ENCODE data around the gene RFX4. TPM values are rescaled to one million over a fixed set of nuclear protein-coding genes. Genes with fewer than 3 reads are reported as not detected.

RFX4 gene
- total and polyA plus RNA-seq, 2 donors (not counting 3 experiments of a cell fraction or from before 2014, with no cell fraction given): not detected

DNA sequence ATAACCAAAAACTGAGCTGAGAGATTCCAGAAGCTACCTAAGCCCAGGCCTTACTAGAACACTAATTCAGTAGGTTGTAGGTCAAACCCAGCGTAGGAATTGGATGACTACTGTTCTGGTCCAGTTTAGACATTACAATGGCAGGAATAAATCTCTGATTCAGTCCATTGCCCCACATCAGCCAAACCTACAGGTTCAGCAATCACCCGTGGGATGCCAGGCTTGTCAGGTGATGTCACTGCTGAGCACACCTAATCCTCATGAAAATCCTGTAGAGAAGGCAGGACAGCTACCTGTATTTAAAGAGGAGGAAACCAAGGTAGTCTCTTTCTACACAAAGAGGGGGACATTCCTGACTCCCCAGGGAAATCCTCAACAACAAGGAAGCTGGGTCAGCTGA is 63.7 kb downstream of the RFX4 start:
- no peak overlapping the region for H3K4me2 ChIP-seq (ENCODE audit: insufficient read depth, low read length)
- no peak overlapping the region for H3K4me3 ChIP-seq (replicated peaks in 1 of 3; ENCODE audit: insufficient read depth in 1 of 3, low read depth in 1 of 3, low read length in 3 of 3)
- H3K36me3 ChIP-seq (ENCODE audit: control insufficient read depth in 2 of 2, extremely low read depth in 1 of 2, insufficient read depth in 2 of 2, low read length in 2 of 2): no peaks in the 10 kb centered on the region
- H3K9me3 ChIP-seq (replicated peaks; ENCODE audit: control insufficient read depth, insufficient read depth, low read length): no peaks in the 10 kb centered on the region
- POLR2A ChIA-PET: no interaction called here
- no peaks in the 10 kb centered on the region for H3K27me3 ChIP-seq (ENCODE audit: control insufficient read depth in 2 of 2, insufficient read depth in 2 of 2, low read length in 2 of 2)
- BruUV-seq (replicated peaks): no TSS peak
- dilution Hi-C loops (cut with MboI; ENCODE audit: extremely low pct_ligation_motif_present, low sequenced_read_pairs): no loop called here
- CTCF ChIA-PET: interaction anchor here (0.6 to 1.2 kb wide), 2 partner anchors 12 to 310 kb away, joined by 4 read pairs; no protein-coding TSS in a partner anchor
- no peak overlapping the region for H2AFZ ChIP-seq (ENCODE audit: low read depth, low read length)
- no peaks in the 10 kb centered on the region for H3K9me1 ChIP-seq (replicated peaks; ENCODE audit: control insufficient read depth, extremely low read depth, insufficient read depth, low read length)
- intact Hi-C loops (cut with micrococcal nuclease): no loop called here
- H3K79me2 ChIP-seq (ENCODE audit: control insufficient read depth, insufficient read depth, low read length): no peaks in the 10 kb centered on the region
- H3K4me1 ChIP-seq (ENCODE audit: control insufficient read depth, extremely low read depth, insufficient read depth, low read length): no peaks in the 10 kb centered on the region
- H3K27ac ChIP-seq (ENCODE audit: insufficient read depth, low read depth, low read length): no peak overlapping the region
- H3K9ac ChIP-seq (replicated peaks; ENCODE audit: extremely low read depth, insufficient read depth, low read length): no peak overlapping the region
- no peak for DNase-seq (ENCODE audit: low read depth, low spot score)
- no peak for TF ChIP-seq POLR2AphosphoS5 (IDR thresholded peaks at IDR 0.05; ENCODE audit: insufficient read depth, low read depth, low read length)
- no peak for TF ChIP-seq JUN (IDR thresholded peaks at IDR 0.05; ENCODE audit: borderline replicate concordance, insufficient read depth, insufficient read length, low read depth)
- TF ChIP-seq FOS (IDR thresholded peaks at IDR 0.05; ENCODE audit: borderline replicate concordance, insufficient read depth, low read length): no peak
- no peak for TF ChIP-seq EZH2 (IDR thresholded peaks at IDR 0.05; ENCODE audit: borderline replicate concordance, low read depth, low read length, severe bottlenecking)
- TF ChIP-seq GATA2 (IDR thresholded peaks at IDR 0.05; ENCODE audit: insufficient read depth, insufficient read length, low read depth, low read length): no peak
- TF ChIP-seq, protein P1, sequence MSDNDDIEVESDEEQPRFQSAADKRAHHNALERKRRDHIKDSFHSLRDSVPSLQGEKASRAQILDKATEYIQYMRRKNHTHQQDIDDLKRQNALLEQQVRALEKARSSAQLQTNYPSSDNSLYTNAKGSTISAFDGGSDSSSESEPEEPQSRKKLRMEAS (IDR thresholded peaks at IDR 0.05; ENCODE audit: insufficient read depth, insufficient read length): no peak
- TF ChIP-seq, protein P2, sequence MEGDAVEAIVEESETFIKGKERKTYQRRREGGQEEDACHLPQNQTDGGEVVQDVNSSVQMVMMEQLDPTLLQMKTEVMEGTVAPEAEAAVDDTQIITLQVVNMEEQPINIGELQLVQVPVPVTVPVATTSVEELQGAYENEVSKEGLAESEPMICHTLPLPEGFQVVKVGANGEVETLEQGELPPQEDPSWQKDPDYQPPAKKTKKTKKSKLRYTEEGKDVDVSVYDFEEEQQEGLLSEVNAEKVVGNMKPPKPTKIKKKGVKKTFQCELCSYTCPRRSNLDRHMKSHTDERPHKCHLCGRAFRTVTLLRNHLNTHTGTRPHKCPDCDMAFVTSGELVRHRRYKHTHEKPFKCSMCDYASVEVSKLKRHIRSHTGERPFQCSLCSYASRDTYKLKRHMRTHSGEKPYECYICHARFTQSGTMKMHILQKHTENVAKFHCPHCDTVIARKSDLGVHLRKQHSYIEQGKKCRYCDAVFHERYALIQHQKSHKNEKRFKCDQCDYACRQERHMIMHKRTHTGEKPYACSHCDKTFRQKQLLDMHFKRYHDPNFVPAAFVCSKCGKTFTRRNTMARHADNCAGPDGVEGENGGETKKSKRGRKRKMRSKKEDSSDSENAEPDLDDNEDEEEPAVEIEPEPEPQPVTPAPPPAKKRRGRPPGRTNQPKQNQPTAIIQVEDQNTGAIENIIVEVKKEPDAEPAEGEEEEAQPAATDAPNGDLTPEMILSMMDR (IDR thresholded peaks at IDR 0.05; ENCODE audit: extremely low read depth in 1 of 2, insufficient read depth in 1 of 2, low read depth in 1 of 2, low read length in 2 of 2): no peak
- no peak for TF ChIP-seq MYC (IDR thresholded peaks at IDR 0.05; ENCODE audit: low read depth, low read length)
- TF ChIP-seq POLR2A (IDR thresholded peaks at IDR 0.05; ENCODE audit: low read depth, low read length): no peak
- FAIRE-seq: no peak
- no peaks in the 10 kb centered on the region for H4K20me1 ChIP-seq (replicated peaks; ENCODE audit: control insufficient read depth, extremely low read depth, insufficient read depth, low read length)

Measured in endothelial cell of umbilical vein (primary cell).